Type B pancreatic cell (in vitro differentiated cells): Measurements from ENCODE around the gene ITLN1. TPM values are rescaled to one million over a fixed set of nuclear protein-coding genes. Genes with fewer than 3 reads are reported as not detected.

Experiments used
- DNase-seq: peaks from one replicate; pipeline ENCODE4 v3.0.0; 2021; ENCODE audit warnings: mixed read lengths; ENCODE audit not compliant: unreplicated experiment; ENCODE audit errors: extremely low spot score
- H3K27ac Mint-ChIP-seq: 2 replicates; pipeline ENCODE4 v1.8.0; 2021; ENCODE audit warnings: mild to moderate bottlenecking, mixed read lengths
- H3K27me3 Mint-ChIP-seq: 2 replicates; pipeline ENCODE4 v1.8.0; 2021; ENCODE audit warnings: mixed read lengths
- H3K36me3 Mint-ChIP-seq: 2 replicates; pipeline ENCODE4 v1.8.0; 2021; ENCODE audit warnings: mixed read lengths
- H3K4me1 Mint-ChIP-seq: one replicate; pipeline ENCODE4 v1.8.0; 2021; ENCODE audit warnings: mixed read lengths; ENCODE audit not compliant: unreplicated experiment
- H3K4me3 Mint-ChIP-seq: 2 replicates; pipeline ENCODE4 v1.8.0; 2021; ENCODE audit warnings: mild to moderate bottlenecking, mixed read lengths
- H3K9me3 Mint-ChIP-seq: 2 replicates; pipeline ENCODE4 v1.8.0; 2021; ENCODE audit warnings: mixed read lengths
- total RNA-seq: library from RNA; stranded (reverse); gene quantifications from 2 replicates; pipeline ENCODE4 v1.2.1, GENCODE V29; 2021; ENCODE audit warnings: low replicate concordance
- TF ChIP-seq, protein P1 (sequence below): fragments of 200-600 bp; sonication (generic); conservative IDR thresholded peaks from 2 replicates; pipeline ENCODE4 v1.5.0; 2021; ENCODE audit warnings: antibody characterized with exemption, mild to moderate bottlenecking

ITLN1 gene
- total RNA-seq, 1 donor from 2014 or later, result 59.8 TPM

DNA sequence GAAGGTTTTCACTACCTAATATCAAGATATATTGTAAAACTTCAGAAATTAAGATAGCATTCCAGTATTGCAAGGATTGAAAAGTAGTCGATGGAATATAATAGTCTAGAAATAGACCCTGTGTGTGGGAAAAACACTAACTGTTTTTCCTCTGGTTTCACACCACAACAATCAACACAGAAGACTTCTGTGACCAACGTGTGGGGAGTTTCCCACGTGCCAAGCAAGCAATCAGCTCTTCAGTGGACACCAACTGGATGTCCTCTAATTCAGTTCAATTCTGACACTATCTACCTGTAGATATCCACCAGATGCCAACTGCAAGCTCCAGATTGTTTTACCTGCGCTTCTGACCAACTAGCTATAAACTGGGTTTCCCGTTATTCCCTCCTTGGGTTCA lies 34.4 kb downstream of the ITLN1 start:
- Mint-ChIP-seq H3K4me1 (no peaks in the 10 kb centered on the region), H3K9me3 (no peaks in the 10 kb centered on the region), H3K27ac (no peak overlapping the region), H3K27me3 (peaks cover 2% of the 10 kb centered on the region), H3K36me3 (no peaks in the 10 kb centered on the region), H3K4me3 (no peak overlapping the region)
- no peak for DNase-seq
- TF ChIP-seq, protein P1, sequence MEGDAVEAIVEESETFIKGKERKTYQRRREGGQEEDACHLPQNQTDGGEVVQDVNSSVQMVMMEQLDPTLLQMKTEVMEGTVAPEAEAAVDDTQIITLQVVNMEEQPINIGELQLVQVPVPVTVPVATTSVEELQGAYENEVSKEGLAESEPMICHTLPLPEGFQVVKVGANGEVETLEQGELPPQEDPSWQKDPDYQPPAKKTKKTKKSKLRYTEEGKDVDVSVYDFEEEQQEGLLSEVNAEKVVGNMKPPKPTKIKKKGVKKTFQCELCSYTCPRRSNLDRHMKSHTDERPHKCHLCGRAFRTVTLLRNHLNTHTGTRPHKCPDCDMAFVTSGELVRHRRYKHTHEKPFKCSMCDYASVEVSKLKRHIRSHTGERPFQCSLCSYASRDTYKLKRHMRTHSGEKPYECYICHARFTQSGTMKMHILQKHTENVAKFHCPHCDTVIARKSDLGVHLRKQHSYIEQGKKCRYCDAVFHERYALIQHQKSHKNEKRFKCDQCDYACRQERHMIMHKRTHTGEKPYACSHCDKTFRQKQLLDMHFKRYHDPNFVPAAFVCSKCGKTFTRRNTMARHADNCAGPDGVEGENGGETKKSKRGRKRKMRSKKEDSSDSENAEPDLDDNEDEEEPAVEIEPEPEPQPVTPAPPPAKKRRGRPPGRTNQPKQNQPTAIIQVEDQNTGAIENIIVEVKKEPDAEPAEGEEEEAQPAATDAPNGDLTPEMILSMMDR, result no peak

DNA sequence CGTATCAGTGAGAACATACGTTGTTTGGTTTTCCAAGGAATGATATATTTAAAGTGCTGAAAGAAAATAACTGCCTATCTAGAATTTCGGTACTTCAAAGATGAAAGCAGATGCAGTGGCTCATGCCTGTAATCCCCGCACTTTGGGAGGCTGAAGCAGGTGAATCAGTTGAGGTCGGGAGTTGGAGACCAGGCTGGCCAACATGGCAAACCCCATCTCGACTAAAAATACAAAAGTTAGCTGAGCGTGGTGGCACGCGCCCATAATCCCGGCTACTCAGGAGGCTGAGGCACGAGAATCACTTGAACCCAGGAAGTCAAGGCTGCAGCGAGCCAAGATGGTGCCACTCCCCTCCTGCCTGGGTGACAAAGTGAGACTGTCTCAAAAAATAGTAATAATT lies 38.7 kb downstream of the ITLN1 start:
- H3K27ac Mint-ChIP-seq, result no peak overlapping the region
- H3K4me1 Mint-ChIP-seq, result no peaks in the 10 kb centered on the region
- peaks cover 5% of the 10 kb centered on the region for H3K27me3 Mint-ChIP-seq
- DNase-seq, result no peak
- TF ChIP-seq, protein P1, result no peak
- no peaks in the 10 kb centered on the region for H3K9me3 Mint-ChIP-seq
- no peak overlapping the region for H3K4me3 Mint-ChIP-seq
- no peaks in the 10 kb centered on the region for H3K36me3 Mint-ChIP-seq

DNA sequence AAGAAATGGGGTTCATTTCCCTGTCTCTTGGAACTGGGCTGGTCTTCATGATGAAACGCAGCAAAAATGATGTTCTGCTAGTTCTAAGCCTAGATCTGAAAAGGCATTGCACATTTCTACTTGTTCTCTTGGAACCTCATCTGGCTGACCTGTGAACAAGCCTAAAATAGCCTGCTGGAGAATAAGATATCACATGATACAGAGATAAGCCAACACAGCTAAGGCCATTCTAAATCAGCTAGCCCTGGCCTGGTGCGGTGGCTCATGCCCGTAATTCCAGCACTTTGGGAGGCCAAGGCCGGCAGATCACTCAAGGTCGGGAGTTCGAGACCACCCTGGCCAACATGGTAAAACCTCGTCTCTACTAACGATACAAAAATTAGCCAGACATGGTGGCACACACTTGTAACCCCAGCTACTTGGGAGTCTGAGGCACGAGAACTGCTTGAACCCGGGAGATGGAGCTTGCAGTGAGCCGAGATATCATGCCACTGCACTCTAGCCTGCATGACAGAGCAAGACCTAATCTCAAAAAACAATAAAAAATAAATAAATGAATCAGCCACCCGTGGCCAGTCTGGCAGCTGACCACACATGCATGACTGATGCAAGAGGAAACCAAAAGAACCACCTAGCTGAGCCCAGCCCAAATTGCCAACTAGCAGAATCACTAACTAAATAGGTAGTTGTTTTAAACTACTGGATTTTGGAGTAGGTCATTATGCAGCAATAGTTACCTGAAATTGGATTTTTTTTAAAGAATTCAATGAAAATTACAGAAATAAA lies 40.3 kb downstream of the ITLN1 start:
- Mint-ChIP-seq H3K27me3 (peaks cover 5% of the 10 kb centered on the region), H3K9me3 (no peaks in the 10 kb centered on the region), H3K27ac (no peak overlapping the region), H3K4me3 (no peak overlapping the region), H3K36me3 (no peaks in the 10 kb centered on the region), H3K4me1 (no peaks in the 10 kb centered on the region)
- DNase-seq, result no peak
- TF ChIP-seq, protein P1, result no peak

DNA sequence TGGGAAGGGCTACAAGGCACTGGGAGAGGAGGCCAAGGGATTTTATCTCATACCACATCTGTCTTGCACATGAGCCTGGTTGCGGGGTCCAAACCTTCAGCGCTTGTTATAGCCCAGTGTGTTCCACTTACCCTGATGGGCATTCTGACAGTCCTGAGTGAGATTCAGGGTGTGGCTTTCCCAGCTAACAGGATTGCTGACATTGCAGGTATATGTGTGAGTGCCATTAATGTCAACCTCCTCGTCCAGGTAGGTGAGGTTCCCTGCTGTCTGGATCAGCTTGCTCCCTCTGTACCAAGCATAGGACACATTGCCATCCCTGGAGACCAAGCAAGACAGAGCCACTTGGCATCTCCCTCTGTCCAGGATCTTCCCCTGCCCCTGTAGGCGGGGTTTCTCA lies 43.9 kb downstream of the ITLN1 start:
- Mint-ChIP-seq H3K4me1 (no peaks in the 10 kb centered on the region), H3K36me3 (no peaks in the 10 kb centered on the region), H3K27ac (no peak overlapping the region), H3K4me3 (no peak overlapping the region), H3K9me3 (no peaks in the 10 kb centered on the region), H3K27me3 (peaks cover 5% of the 10 kb centered on the region)
- TF ChIP-seq, protein P1, result no peak
- DNase-seq, result no peak

DNA sequence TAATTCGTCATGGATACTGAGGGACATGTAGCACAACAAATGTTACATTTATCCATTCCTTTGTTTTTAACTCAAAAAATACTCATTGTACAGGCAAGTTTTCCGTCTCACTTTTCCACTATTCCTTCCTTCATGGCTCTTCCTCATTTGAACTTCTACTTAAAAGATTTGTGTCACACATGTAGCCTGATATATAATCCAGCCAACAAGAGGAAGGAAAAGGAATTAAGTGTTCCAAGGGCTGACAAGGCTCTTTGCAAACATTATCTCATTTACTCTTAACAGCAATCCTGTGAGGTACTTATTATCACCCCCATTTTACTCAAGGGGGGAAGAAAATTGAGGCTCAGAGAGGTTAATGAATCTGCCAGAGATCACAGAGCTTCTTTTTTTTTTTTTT lies 45.2 kb downstream of the ITLN1 start:
- TF ChIP-seq, protein P1, result no peak
- no peaks in the 10 kb centered on the region for H3K9me3 Mint-ChIP-seq
- H3K4me1 Mint-ChIP-seq, result no peaks in the 10 kb centered on the region

More for the DNA sequence above, 45.2 kb downstream of the ITLN1 start:
- no peak overlapping the region for H3K4me3 Mint-ChIP-seq
- H3K27me3 Mint-ChIP-seq, result peaks cover 8% of the 10 kb centered on the region
- no peak for DNase-seq
- H3K36me3 Mint-ChIP-seq, result no peaks in the 10 kb centered on the region
- H3K27ac Mint-ChIP-seq, result no peak overlapping the region
